HG02588 (cell line): ENCODE results near the gene MAX.
"Not testable (repeated sequence)": the region's sequence is repeated elsewhere in the genome, so short reads cannot be mapped to it uniquely, and the experiment has no call there.

Experiments used
- ATAC-seq: cut with Tn5 transposase; IDR thresholded peaks from one replicate; pipeline ENCODE4 v1.9.1; 2021; ENCODE audit warnings: mild to moderate bottlenecking, moderate library complexity; ENCODE audit not compliant: unreplicated experiment

The MAX gene

DNA sequence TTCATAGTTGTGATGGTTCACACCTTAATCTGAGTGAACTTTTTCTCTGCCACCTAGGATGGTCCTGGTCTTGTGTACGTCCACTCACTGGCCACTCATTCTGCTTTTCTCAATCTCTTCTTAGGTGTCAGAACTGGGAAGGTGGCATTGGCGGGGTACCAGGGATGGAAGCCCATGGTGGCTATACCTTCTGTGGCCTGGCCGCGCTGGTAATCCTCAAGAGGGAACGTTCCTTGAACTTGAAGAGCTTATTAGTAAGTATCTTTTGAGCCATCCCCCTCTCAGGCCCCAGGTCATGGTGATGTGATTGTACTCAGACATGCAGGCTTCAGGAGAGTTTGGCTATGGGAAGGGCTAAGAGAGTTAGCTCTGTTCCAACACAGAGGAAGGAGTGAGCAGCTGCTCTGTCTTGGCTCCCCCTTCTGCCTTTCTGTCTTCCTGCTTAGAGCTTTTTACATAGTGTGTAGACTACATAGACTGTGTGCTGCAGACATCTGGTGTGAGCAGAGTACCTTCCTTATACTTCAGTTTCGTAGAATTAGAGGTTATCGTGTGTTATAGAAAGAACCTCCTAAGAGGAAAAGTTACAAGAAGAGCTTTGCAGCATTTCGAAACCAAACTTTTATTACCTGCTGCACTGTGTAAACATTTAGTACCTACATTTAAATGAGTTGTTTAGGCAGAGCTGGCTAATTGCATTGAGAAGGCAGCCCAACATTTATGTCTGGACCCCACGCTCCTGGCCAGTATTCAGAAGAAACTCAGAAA lies 61.5 kb downstream of the MAX start:
- ATAC-seq = no peak

DNA sequence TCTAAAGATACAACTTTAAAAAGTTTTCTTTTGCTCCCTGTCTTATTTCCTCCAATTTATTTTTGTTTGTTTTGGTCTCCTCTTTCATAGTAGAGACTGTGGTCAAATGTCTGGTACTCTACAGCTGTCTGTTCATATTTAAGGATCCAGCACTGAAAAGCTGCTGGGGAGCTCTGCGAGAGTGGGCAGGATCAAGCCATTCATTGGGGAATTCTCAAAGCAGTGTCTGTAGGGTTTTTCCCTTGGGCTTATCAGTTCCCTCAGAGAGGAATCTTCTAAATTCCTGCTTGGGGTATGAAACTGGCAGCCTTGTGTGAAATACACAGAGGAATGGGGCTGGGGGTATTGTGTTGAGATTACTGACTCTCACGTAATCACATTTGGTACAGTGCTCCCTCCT lies 63.4 kb downstream of the MAX start:
- no peak for ATAC-seq

GRCh38 chr14:65035049-65035448 lies 67.3 kb downstream of the MAX start:
- no peak for ATAC-seq

DNA sequence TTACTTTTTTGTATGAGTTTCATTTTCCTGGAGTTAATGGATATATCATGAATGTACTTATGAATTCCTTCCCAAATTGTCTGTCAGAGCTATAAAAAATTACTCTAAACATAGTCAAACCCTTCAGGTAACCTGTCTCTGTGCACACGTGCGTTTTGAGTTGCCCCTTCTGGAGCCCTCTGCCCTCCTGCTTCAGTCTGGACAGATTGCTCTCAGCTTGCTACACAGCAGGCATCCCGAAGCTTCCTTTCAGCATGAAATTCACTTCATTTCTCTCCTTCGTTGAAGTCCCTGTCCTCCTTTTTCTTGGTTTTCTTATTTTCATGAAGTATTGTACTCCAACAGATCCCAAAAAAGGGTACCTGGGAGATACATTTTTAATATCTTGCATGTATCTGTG lies 68.3 kb downstream of the MAX start:
- ATAC-seq = no peak

DNA sequence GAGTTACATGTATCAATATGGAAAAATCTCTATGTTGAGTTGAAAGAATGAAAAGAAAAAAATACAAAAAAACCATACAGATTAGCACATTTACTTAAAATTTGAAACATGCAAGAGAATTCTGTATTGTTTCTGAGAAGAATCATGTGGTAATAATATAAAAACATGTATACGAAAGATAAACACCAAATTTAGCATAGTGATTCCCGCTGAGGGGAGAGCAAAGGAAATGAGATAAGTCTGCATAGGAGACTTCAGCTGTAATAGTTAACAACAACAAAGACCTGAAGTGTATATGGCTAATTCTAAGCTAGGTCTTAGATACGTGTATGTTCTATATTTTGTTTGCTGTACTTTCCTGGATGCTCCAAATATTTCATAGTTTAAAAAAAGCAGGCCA lies 69.1 kb downstream of the MAX start:
- no peak for ATAC-seq

DNA sequence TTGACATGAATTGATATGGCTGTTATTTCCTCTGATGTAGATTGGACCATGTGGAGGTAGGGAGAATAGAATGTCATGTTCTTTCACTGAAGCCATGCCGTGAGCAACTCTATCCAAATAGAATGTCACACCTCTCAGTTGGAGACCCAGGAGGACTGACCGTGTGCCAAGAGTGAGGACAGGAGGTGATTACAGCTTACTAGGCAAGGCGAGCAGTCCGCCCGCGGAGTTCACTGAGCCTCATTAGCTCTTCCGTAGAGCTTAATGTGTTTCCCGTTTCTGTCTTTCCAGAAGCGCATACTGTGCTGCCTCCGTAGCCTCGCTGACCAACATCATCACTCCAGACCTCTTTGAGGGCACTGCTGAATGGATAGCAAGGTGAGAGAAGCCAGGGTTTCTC lies 70.0 kb downstream of the MAX start:
- ATAC-seq = no peak

DNA sequence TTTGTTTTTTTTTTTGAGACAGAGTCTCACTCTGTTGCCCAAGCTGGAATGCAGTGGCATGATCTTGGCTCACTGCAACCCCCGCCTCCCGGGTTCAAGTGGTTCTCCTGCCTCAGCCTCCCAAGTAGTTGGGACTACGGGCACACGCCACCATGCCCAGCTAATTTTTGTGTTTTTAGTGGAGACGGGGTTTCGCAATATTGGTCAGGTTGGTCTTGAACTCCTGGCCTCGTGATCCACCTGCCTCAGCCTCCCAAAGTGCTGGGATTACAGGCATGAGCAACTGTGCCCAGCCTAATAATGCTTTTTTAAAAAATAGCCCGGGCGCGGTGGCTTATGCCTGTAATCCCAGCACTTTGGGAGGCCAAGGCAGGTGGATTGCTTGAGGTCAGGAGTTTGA lies 71.0 kb downstream of the MAX start:
- not testable (repeated sequence) for ATAC-seq

DNA sequence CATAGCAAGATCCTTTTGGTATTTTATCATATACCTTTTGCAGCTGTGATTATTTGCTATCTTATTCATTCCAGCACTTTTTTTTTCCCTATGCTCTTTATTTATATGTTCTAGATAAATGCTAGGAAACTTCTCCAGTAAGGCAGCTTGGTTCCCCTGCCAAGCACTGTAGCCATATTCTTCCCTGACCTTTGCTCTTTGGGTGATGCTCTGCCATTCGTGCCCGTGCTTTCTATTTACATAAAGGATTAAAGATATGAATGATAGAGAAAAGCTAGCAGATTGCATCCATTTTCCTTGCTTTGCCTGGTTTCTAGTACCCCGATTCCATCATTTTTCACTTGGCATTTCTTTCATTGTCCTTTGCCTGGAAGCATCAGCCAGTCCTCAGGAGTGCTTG lies 73.4 kb downstream of the MAX start:
- ATAC-seq = no peak

- ATAC-seq = no peak
Measured at GRCh38 chr14:65027127-65027799, 75.1 kb downstream of the MAX start.

DNA sequence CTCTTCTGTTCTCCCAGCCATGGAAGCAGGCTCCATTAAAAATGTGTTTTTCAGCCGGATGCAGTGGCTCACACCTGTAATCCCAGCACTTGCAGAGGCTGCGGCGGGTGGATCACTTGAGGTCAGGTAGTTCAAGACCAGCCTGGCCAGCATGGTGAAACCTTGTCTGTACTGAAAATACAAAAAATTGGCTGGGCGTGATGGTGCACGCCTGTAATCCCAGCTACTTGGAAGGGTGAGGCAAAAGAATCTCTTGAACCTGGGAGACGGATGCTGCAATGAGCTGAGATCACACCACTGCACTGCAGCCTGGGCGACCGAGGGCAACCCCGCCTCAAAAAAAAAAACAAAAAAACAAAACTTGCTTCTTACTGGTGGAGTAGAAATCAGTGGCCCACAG lies 75.8 kb downstream of the MAX start:
- ATAC-seq = no peak

DNA sequence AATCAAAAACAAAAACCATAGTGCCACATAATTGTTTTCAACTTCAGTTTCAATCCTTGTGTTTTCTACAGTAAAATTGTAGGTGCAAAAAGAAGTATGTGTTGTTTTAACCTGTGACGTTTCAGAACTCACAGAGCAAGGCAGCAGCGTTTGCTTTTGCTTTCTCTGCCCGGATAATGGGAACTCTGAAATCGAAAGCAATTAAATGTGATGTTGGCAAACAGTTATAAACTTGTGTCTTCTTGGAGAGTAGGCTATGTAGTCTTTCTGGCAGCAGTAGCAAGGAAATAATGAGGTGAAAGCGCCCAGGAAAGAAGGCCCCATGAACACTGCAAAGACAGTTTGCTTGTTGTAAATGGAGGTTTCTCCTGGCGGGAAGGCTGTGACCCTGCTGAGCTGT lies 76.5 kb downstream of the MAX start:
- ATAC-seq = no peak
